ENCODE measurements around the gene SH3RF1. TPM values are rescaled to one million over a fixed set of nuclear protein-coding genes. Genes with fewer than 3 reads are reported as not detected.

SH3RF1 gene
- total RNA-seq, 1 donor from 2014 or later: 21.6 TPM

- Mint-ChIP-seq H3K27ac (peak overlapping the region; percentile 88), H3K36me3 (no peaks in the 10 kb centered on the region), H3K9me3 (peaks cover 5% of the 10 kb centered on the region), H3K4me1 (ENCODE audit: unreplicated experiment) (peaks cover 18% of the 10 kb centered on the region), H3K27me3 (no peaks in the 10 kb centered on the region), H3K4me3 (no peak overlapping the region)
- DNase-seq (ENCODE audit: extremely low spot score, unreplicated experiment): no peak
- TF ChIP-seq CTCF (conservative IDR thresholded peaks at IDR 0.05): no peak
These were observed 202.3 kb downstream of the SH3RF1 start for GRCh38 chr4:169068423-169068822.

DNA sequence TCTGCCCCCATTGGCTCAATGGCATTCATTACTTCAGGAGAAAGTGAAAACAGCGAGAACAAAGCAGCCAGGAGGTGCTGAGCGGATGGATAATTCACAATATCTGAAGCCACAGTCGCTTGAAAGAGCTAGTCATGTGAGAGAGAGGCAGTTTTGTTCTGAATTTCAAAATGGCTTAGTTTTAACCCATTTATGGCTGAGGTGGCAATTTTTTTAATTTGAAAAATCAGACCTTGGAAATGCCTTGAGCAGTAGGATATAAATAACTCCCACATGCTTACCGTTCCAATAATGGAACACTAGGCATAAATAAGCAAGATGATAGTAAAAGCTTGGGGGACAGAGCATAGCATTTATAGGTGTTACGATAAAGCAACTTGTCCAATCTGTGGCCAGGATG lies 203.8 kb downstream of the SH3RF1 start:
- H3K4me1 Mint-ChIP-seq (ENCODE audit: unreplicated experiment): peaks cover 27% of the 10 kb centered on the region
- H3K4me3 Mint-ChIP-seq: no peak overlapping the region
- H3K36me3 Mint-ChIP-seq: no peaks in the 10 kb centered on the region

DNA sequence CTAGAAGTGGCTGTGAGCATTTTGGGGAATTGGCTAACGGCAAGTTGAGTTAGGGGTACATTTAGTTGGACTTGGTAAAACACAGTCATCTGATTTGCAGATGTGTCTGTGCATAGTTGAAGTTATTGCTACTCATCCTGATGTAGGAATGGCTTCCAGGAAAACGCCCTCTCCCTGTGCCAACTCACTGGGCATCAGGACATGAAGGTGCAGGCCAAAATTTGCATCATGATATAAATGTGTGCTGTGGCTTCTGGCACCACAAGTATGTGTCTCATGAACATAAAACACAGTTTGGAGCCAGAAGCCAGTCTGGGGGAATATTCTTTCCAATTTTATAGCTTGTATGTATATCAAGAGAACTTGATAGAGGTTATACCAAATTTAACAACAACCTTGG lies 206.5 kb downstream of the SH3RF1 start:
- Mint-ChIP-seq H3K4me3 (no peak overlapping the region), H3K9me3 (no peaks in the 10 kb centered on the region), H3K27me3 (no peaks in the 10 kb centered on the region), H3K4me1 (ENCODE audit: unreplicated experiment) (peaks cover 25% of the 10 kb centered on the region), H3K36me3 (no peaks in the 10 kb centered on the region), H3K27ac (no peak overlapping the region)
- DNase-seq (ENCODE audit: extremely low spot score, unreplicated experiment): no peak
- no peak for TF ChIP-seq CTCF (conservative IDR thresholded peaks at IDR 0.05)

More for the DNA sequence above, 203.8 kb downstream of the SH3RF1 start:
- TF ChIP-seq CTCF (conservative IDR thresholded peaks at IDR 0.05): no peak
- Mint-ChIP-seq H3K27ac (no peak overlapping the region), H3K27me3 (no peaks in the 10 kb centered on the region), H3K9me3 (peaks cover 5% of the 10 kb centered on the region)
- no peak for DNase-seq (ENCODE audit: extremely low spot score, unreplicated experiment)

DNA sequence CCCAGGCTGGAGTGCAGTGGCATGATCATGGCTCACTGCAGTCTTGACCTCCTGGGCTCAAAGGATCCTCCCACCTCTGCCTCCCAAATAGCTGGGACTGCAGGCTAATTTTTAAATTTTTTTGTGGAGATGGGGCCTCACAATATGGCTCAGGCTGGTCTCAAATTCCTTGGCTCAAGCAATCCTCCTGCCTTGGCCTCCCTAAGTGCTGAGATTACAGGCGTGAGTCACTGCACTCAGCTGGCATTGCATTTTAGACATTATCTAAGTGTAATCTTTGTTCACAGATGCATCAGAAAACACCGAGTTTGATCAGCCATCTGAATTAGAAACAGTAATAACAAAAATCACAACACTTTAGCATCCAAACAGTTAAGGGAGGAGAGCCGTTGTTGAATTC lies 207.3 kb downstream of the SH3RF1 start:
- Mint-ChIP-seq H3K4me1 (ENCODE audit: unreplicated experiment) (peaks cover 21% of the 10 kb centered on the region), H3K27me3 (no peaks in the 10 kb centered on the region), H3K9me3 (no peaks in the 10 kb centered on the region), H3K36me3 (no peaks in the 10 kb centered on the region), H3K27ac (no peak overlapping the region), H3K4me3 (no peak overlapping the region)
- DNase-seq (ENCODE audit: extremely low spot score, unreplicated experiment): no peak
- no peak for TF ChIP-seq CTCF (conservative IDR thresholded peaks at IDR 0.05)

DNA sequence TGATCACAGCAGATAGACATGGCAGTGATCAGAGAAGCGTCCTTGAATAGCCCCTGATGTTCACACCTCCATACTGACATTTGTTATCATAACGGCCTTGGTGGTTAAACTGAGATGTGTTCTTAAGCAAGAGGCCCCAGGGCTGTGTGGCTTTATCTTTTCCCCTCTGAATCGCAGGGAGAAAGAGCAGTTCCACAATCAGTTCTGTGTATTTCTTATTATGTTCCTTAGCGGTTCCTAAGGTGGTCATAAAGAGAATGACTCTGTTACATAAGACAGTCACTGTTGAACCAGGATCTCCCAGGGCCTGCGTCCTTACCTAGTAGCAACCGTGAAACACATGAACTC lies 207.9 kb downstream of the SH3RF1 start:
- peak overlapping the region; percentile 63 for H3K27ac Mint-ChIP-seq
- TF ChIP-seq CTCF (conservative IDR thresholded peaks at IDR 0.05): no peak
- peaks cover 20% of the 10 kb centered on the region for H3K4me1 Mint-ChIP-seq (ENCODE audit: unreplicated experiment)
- H3K9me3 Mint-ChIP-seq: no peaks in the 10 kb centered on the region
- no peaks in the 10 kb centered on the region for H3K36me3 Mint-ChIP-seq
- H3K4me3 Mint-ChIP-seq: peak overlapping the region; percentile 15
- no peak for DNase-seq (ENCODE audit: extremely low spot score, unreplicated experiment)
- no peaks in the 10 kb centered on the region for H3K27me3 Mint-ChIP-seq

DNA sequence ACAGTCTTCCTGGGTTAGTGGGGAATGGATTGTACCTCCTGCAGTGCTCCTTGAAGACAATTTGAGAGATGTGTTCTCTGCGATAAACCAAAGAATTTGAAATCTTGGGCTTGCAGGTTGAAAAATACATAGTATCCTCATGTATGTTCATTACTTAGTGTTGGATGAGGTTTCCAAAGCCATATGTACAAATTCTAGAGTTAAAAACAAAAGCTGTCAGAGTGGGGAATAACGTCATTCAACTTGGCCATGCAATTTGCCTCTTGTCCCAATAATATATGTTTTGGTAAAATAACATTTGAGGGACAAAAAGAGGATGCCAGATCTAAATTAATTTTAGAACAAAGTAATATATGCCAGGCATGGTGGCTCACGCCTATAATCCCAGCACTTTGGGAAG lies 209.4 kb downstream of the SH3RF1 start:
- no peak for DNase-seq (ENCODE audit: extremely low spot score, unreplicated experiment)
- H3K27ac Mint-ChIP-seq: no peak overlapping the region
- H3K9me3 Mint-ChIP-seq: no peaks in the 10 kb centered on the region
- no peaks in the 10 kb centered on the region for H3K27me3 Mint-ChIP-seq
- TF ChIP-seq CTCF (conservative IDR thresholded peaks at IDR 0.05): no peak
- H3K36me3 Mint-ChIP-seq: no peaks in the 10 kb centered on the region
- H3K4me3 Mint-ChIP-seq: no peak overlapping the region
- H3K4me1 Mint-ChIP-seq (ENCODE audit: unreplicated experiment): peaks cover 20% of the 10 kb centered on the region

Measured in type B pancreatic cell (in vitro differentiated cells).